Neural cell (in vitro differentiated cells): ENCODE data around the gene FOXA3. TPM values are rescaled to one million over a fixed set of nuclear protein-coding genes. Genes with fewer than 3 reads are reported as not detected.

Source experiments
- H2AFZ ChIP-seq: fragments of 200-600, 300-800 bp; sonication (generic), shearing (Covaris generic); 2 replicates; pipeline ENCODE4 v1.6.0; 2014; ENCODE audit warnings: low read depth, mild to moderate bottlenecking, antibody characterized with exemption, low read length, moderate library complexity
- H3F3A ChIP-seq: fragments of 200-600 bp; shearing (Covaris generic); 2 replicates; pipeline ENCODE4 v1.6.1; 2016; ENCODE audit warnings: mild to moderate bottlenecking, moderate library complexity, mixed read lengths, antibody characterized with exemption, low read length; ENCODE audit not compliant: insufficient read depth, poor library complexity, severe bottlenecking
- H3K27ac ChIP-seq: fragments of 200-600, 300-800 bp; sonication (generic), shearing (Covaris generic); 2 replicates; pipeline ENCODE4 v1.5.1; 2014; ENCODE audit warnings: mild to moderate bottlenecking, low read length, moderate library complexity
- H3K27me3 ChIP-seq: fragments of 300-800, 200-600 bp; sonication (generic), shearing (Covaris generic); 2 replicates; pipeline ENCODE4 v1.6.0; 2014; ENCODE audit warnings: mild to moderate bottlenecking, low read depth, low read length, moderate library complexity; ENCODE audit not compliant: insufficient read depth
- H3K36me3 ChIP-seq: fragments of 300-800, 200-600 bp; sonication (generic), shearing (Covaris generic); 2 replicates; pipeline ENCODE4 v1.5.1; 2014; ENCODE audit warnings: mild to moderate bottlenecking, antibody characterized with exemption, low read length, moderate library complexity; ENCODE audit not compliant: insufficient read depth
- H3K4me2 ChIP-seq: fragments of 300-800, 200-600 bp; sonication (generic), shearing (Covaris generic); 2 replicates; pipeline ENCODE4 v1.6.0; 2014; ENCODE audit warnings: mild to moderate bottlenecking, low read length
- H3K4me3 ChIP-seq: fragments of 300-800, 200-600 bp; sonication (generic), shearing (Covaris generic); 2 replicates; pipeline ENCODE4 v1.5.1; 2014; ENCODE audit warnings: mild to moderate bottlenecking, low read length, moderate library complexity
- H3K79me2 ChIP-seq: fragments of 200-600 bp; shearing (Covaris generic); replicated peaks from 2 replicates; pipeline ENCODE4 v1.6.0; 2014; ENCODE audit warnings: mild to moderate bottlenecking, low read length, moderate library complexity; ENCODE audit not compliant: insufficient read depth
- H3K9ac ChIP-seq: fragments of 300-800, 200-600 bp; sonication (generic), shearing (Covaris generic); 2 replicates; pipeline ENCODE4 v1.6.1; 2016; ENCODE audit warnings: mild to moderate bottlenecking, low read length, mixed read lengths
- H3K9me2 ChIP-seq: fragments of 200-600 bp; shearing (Covaris generic); 2 replicates; pipeline ENCODE4 v1.6.1; 2016; ENCODE audit warnings: mild to moderate bottlenecking, low read length, mixed read lengths; ENCODE audit not compliant: insufficient read depth
- H3K9me3 ChIP-seq: fragments of 200-600, 300-800 bp; sonication (generic), shearing (Covaris generic); 2 replicates; pipeline ENCODE4 v1.6.1; 2016; ENCODE audit warnings: mild to moderate bottlenecking, mixed run types, low read length, moderate library complexity, mixed read lengths
- H4K20me1 ChIP-seq: fragments of 200-600 bp; shearing (Covaris generic); 2 replicates; pipeline ENCODE4 v1.6.1; 2016; ENCODE audit warnings: mild to moderate bottlenecking, mixed run types; ENCODE audit not compliant: insufficient read depth
- EP300 ChIP-seq: fragments of 450-650 bp; conservative IDR thresholded peaks from 2 replicates; pipeline ENCODE4 v1.6.1; 2014; ENCODE audit warnings: antibody characterized with exemption, mild to moderate bottlenecking, moderate library complexity; ENCODE audit not compliant: poor library complexity, severe bottlenecking
- EZH2 ChIP-seq: fragments of 200-600, 300-800 bp; shearing (Covaris generic), sonication (generic); IDR thresholded peaks from 2 replicates; pipeline ENCODE4 v1.6.1; 2014; ENCODE audit warnings: antibody characterized with exemption, low read length, borderline replicate concordance, mild to moderate bottlenecking; ENCODE audit not compliant: insufficient read depth, poor library complexity, severe bottlenecking
- MXI1 ChIP-seq: fragments of 450-650 bp; conservative IDR thresholded peaks from 2 replicates; pipeline ENCODE4 v1.6.1; 2014; ENCODE audit warnings: antibody characterized with exemption, mild to moderate bottlenecking; ENCODE audit not compliant: poor library complexity, severe bottlenecking
- POLR2AphosphoS5 ChIP-seq: IDR thresholded peaks from 2 replicates; pipeline ENCODE4 v1.6.1; 2012
- RAD21 ChIP-seq: fragments of 450-650 bp; conservative IDR thresholded peaks from 2 replicates; pipeline ENCODE4 v1.6.1; 2014; ENCODE audit warnings: antibody characterized with exemption, mild to moderate bottlenecking, moderate library complexity
- REST ChIP-seq: IDR thresholded peaks from 2 replicates; pipeline ENCODE4 v1.6.1; 2012; ENCODE audit warnings: borderline replicate concordance
- SMC3 ChIP-seq: fragments of 450-650 bp; conservative IDR thresholded peaks from 2 replicates; pipeline ENCODE4 v1.6.1; 2014; ENCODE audit warnings: antibody characterized with exemption, mild to moderate bottlenecking, moderate library complexity; ENCODE audit not compliant: poor library complexity
- TAF1 ChIP-seq: IDR thresholded peaks from 2 replicates; pipeline ENCODE4 v1.6.1; 2012; ENCODE audit warnings: low read depth
- polyA plus RNA-seq: library from polyadenylated mRNA; depleted of rRNA; stranded (reverse); fragments of >200 nt; gene quantifications from 2 replicates; pipeline ENCODE4 v1.2.3, GENCODE V29; 2014
- TF ChIP-seq, protein P1 (sequence below): fragments of 450-650 bp; IDR thresholded peaks from 2 replicates; pipeline ENCODE4 v1.5.1; 2014; ENCODE audit warnings: antibody characterized with exemption, mild to moderate bottlenecking, moderate library complexity; ENCODE audit not compliant: poor library complexity, severe bottlenecking

FOXA3 gene
- polyA plus RNA-seq, 1 donor from 2014 or later, result not detected

DNA sequence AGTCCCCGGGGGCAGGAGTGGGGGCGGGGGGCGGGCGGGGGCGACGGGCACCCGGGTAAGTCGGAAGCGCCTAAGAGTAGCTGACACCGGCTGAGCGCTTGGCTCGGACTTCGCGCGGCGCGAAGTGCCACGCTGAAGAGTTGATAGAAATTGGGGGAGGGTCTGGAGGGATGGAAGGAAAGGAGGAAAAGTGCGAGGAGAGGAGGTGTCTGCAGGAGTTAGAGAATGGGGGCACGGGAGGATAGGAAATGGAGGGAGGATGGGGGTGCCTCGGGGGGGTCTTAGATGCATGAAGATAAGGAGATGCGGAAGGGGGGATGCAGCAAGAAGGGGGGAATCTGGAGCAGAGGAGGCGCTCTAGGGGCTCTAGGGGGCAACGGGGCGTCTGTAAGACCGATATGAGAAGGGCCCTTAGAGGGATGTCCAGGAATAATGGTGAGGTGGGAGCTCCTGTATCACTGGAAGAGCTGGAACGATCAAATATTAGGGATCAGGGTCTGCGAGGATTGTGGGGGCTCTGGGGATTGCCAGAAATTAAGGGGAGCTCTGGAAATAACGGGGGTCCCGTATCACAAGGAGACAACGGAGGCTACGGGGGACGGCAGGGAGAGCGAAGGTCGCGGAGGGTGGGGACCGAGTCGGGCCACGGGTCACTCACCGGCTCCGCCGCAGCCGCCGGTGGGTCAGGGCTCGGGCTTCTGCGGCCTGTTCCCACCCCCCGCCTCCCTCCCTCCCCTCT, 38.0 kb downstream of the FOXA3 start, which contains the start of gene MYPOP:
TSS of gene MYPOP (minus strand) at position 702 of the 739 bp plus-strand sequence. CDS start 840 bp downstream, outside the sequence.
- H3K9me3 ChIP-seq, result no peaks in the 10 kb centered on the region
- H3K9me2 ChIP-seq, result no peaks in the 10 kb centered on the region
- TF ChIP-seq POLR2AphosphoS5 (no peak), RAD21 (no peak), EP300 (no peak)
- H3K79me2 ChIP-seq, result no peaks in the 10 kb centered on the region
- H2AFZ ChIP-seq, result peak within 1 kb of the TSS; percentile 68
- H3K36me3 ChIP-seq, result no peaks in the 10 kb centered on the region
- peak within 1 kb of the TSS; percentile 78 for H3K4me2 ChIP-seq
- H3K4me3 ChIP-seq, result peak within 1 kb of the TSS; percentile 84
- H4K20me1 ChIP-seq, result no peaks in the 10 kb centered on the region
- H3K27me3 ChIP-seq, result no peaks in the 10 kb centered on the region
- H3F3A ChIP-seq, result no peaks in the 10 kb centered on the region
- peak within 1 kb of the TSS; percentile 89 for H3K27ac ChIP-seq
- peak within 1 kb of the TSS; percentile 83 for H3K9ac ChIP-seq

- peak overlapping the region; percentile 78 for H3K4me2 ChIP-seq
- no peak for TF ChIP-seq EZH2
- peak; percentile 54 for TF ChIP-seq REST
- peak; percentile 57 for TF ChIP-seq SMC3
- peak; percentile 93 for TF ChIP-seq POLR2AphosphoS5
- peak; percentile 36 for TF ChIP-seq EP300
- TF ChIP-seq TAF1, result peak; percentile 25
- TF ChIP-seq, protein P1, sequence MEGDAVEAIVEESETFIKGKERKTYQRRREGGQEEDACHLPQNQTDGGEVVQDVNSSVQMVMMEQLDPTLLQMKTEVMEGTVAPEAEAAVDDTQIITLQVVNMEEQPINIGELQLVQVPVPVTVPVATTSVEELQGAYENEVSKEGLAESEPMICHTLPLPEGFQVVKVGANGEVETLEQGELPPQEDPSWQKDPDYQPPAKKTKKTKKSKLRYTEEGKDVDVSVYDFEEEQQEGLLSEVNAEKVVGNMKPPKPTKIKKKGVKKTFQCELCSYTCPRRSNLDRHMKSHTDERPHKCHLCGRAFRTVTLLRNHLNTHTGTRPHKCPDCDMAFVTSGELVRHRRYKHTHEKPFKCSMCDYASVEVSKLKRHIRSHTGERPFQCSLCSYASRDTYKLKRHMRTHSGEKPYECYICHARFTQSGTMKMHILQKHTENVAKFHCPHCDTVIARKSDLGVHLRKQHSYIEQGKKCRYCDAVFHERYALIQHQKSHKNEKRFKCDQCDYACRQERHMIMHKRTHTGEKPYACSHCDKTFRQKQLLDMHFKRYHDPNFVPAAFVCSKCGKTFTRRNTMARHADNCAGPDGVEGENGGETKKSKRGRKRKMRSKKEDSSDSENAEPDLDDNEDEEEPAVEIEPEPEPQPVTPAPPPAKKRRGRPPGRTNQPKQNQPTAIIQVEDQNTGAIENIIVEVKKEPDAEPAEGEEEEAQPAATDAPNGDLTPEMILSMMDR, result peak; percentile 58
- peak; percentile 56 for TF ChIP-seq RAD21
- TF ChIP-seq MXI1, result peak; percentile 93
- peak overlapping the region; percentile 89 for H3K27ac ChIP-seq
- no peaks in the 10 kb centered on the region for H3K9me3 ChIP-seq
- peak overlapping the region; percentile 83 for H3K9ac ChIP-seq
- no peaks in the 10 kb centered on the region for H3K9me2 ChIP-seq
- peak overlapping the region; percentile 68 for H2AFZ ChIP-seq
- H3K36me3 ChIP-seq, result no peaks in the 10 kb centered on the region
- no peaks in the 10 kb centered on the region for H3K27me3 ChIP-seq
- H3F3A ChIP-seq, result no peaks in the 10 kb centered on the region
- peak overlapping the region; percentile 84 for H3K4me3 ChIP-seq
- H3K79me2 ChIP-seq, result no peaks in the 10 kb centered on the region
- H4K20me1 ChIP-seq, result no peaks in the 10 kb centered on the region
Observed at GRCh38 chr19:45902651-45903625, 38.8 kb downstream of the FOXA3 start.
